H1 (cell line): ENCODE data around the gene WASHC4. TPM values are rescaled to one million over a fixed set of nuclear protein-coding genes. Genes with fewer than 3 reads are reported as not detected.

ENCODE experiments used
- ASH2L ChIP-seq: fragments of 200-600, 300-600 bp; sonication (generic); IDR thresholded peaks from one replicate; pipeline ENCODE4 v1.7.1; 2017; ENCODE audit warnings: low read length
- CHD7 ChIP-seq: fragments of 300-600 bp; sonication (generic); IDR thresholded peaks from 2 replicates; pipeline ENCODE4 v1.7.1; 2012; ENCODE audit warnings: low read length, moderate library complexity, mild to moderate bottlenecking, inconsistent platforms; ENCODE audit not compliant: insufficient replicate concordance
- POLR2AphosphoS5 ChIP-seq: IDR thresholded peaks from 2 replicates; pipeline ENCODE4 v1.6.1; 2011; ENCODE audit warnings: low read depth, low read length
- SP2 ChIP-seq: IDR thresholded peaks from 2 replicates; pipeline ENCODE4 v1.6.1; 2012; ENCODE audit warnings: mild to moderate bottlenecking, low read length, inconsistent platforms
- TBP ChIP-seq: IDR thresholded peaks from 2 replicates; pipeline ENCODE4 v1.6.1; 2011; ENCODE audit warnings: low read depth, low read length, improper control_type of control experiment
- polyA plus RNA-seq, 7 experiments: library from polyadenylated mRNA; depleted of rRNA in 3 of 7; stranded (reverse) in 5 of 7; unstranded in 2 of 7; fragments of >200 nt in 5 of 7; fragments of 200-250 nt in 2 of 7; gene quantifications; 1 replicate in 5 of 7; 2 replicates in 1 of 7; 4 replicates in 1 of 7; pipeline versions ENCODE4 v1.2.1 to v1.2.3, GENCODE V29; 2011 to 2013; ENCODE audit warnings: missing spikeins in 2 of 7, mixed read lengths in 2 of 7
- total RNA-seq: library from RNA; stranded (reverse); fragmentation: NEBNext Ultra II Directional; extraction: Animal tissue kit (Norgen Biotek cat#: 25700); gene quantifications from 2 replicates; pipeline ENCODE4 v1.2.1, GENCODE V29; 2021

WASHC4 gene
- total and polyA plus RNA-seq, 2 of the 8 experiments (the other 6 are each of a cell fraction or from before 2014, with no cell fraction given) = 13.0 to 38.5 TPM

GRCh38 chr12:105141320-105141922 is 33.9 kb downstream of the WASHC4 start (continued):
- TF ChIP-seq CHD7 (no peak), POLR2AphosphoS5 (no peak), ASH2L (no peak), TBP (no peak), SP2 (no peak)
